Stimulated activated CD4-positive, alpha-beta T cell treated with anti-CD3 and anti-CD28 coated beads, Interleukin-4, amount 100 ng/mL, for 48 hours (primary cell): ENCODE results near the gene GAS2L1.

Experiments
- DNase-seq, 2 donors: peaks; one replicate each; pipeline ENCODE4 v3.0.0-alpha.2; 2020; ENCODE audit warnings: low read depth in 2 of 2

The GAS2L1 gene

DNA sequence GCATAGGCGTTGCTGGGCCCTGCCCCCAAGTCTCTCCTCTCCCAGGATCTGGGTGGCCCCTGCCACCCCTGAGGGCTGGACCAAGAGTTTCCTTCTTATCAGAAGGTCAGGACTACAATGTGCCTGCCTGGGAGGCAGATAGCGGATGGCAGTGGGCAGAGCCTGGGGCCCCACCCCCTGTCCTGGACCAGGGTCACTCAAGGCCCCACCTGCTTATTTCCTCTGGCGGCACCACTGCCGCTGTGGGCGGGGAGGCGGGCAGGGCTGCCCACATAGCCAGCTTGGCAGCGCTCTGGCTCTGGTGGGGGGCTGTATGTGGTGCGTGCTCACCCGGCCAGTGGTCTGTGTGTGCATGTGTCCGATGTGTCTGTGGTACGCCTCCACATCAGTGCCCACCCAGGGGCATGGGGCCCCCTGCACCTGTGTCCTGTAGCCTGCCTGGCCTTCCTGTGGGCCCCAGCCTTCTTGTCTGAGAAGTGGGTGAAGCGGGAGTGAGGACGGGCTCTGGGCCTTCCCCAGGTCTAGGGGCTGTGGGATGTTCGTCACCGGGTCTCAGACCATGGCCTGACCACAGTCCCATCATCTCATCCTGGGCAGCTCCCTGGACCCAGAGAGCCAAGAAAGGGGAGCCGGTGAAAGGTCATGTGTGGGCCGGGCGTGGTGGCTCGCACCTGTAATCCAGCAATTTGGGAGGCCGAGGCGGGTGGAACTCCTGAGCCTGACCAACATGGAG, 3.0 kb downstream of the GAS2L1 start:
- DNase-seq = no peak

- DNase-seq = no peak
These were observed 3.8 kb downstream of the GAS2L1 start for GRCh38 chr22:29310065-29310862.

GRCh38 chr22:29310863-29311339, 4.5 kb downstream of the GAS2L1 start:
- peak; percentile 58 to 75 for DNase-seq

GRCh38 chr22:29311464-29312217, 5.2 kb downstream of the GAS2L1 start:
- no peak for DNase-seq

GRCh38 chr22:29312218-29313125, 6.0 kb downstream of the GAS2L1 start:
- no peak for DNase-seq

DNA sequence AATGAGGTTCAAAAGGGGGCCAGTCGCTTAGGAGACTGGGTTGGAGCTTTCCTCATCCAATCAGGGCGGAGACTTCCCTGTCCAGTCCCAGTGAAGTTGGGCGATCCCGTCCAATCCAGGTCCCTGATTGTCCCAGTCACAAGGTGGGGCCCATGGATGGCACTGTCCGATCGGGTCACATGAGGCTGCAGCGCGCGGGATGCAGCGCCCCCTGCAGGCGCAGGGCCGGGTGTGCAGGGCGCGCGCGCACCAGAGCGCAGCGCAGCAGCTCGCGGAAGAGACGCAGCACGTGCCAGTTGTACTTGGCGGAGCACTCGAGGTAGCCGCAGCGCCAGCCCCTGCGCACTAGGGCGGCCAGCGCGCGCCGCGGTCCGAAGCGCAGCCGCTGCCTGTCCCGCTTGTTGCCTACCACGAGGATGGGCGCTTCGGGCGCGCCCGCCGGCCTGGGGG, 6.7 kb downstream of the GAS2L1 start:
- DNase-seq = no peak

- no peak for DNase-seq
These were observed 7.4 kb downstream of the GAS2L1 start for GRCh38 chr22:29313576-29314466.

- no peak for DNase-seq
These were observed 8.3 kb downstream of the GAS2L1 start for GRCh38 chr22:29314537-29315285.

GRCh38 chr22:29315286-29316140, 9.1 kb downstream of the GAS2L1 start, which contains the start of gene RASL10A:
Gene RASL10A (minus strand): TSS chr22:29315697. CDS start chr22:29315246, 451 bp downstream.
- no peak for DNase-seq

GRCh38 chr22:29316141-29316828, 9.8 kb downstream of the GAS2L1 start:
- no peak for DNase-seq

- no peak for DNase-seq
These were observed 11.5 kb downstream of the GAS2L1 start for GRCh38 chr22:29317827-29318454.

DNA sequence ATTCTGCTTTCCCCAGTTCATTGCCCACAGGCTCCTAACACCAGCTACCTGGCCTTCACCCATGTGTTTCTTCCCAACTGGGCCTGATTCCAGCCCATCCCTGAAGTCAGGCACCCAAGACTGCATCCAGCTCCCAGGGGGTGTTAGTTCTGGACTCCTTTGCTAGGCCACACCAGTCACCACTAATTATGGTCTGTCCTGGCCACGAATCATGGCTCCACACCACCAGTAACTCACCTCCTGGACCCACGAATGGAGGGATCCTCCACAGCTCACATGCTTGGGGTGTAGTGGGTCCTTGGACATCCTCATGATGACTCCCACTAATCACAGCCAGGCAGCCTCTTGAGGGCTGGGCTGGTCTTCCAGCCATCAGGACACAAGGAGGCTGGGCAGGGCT, 12.6 kb downstream of the GAS2L1 start:
- DNase-seq = no peak

DNA sequence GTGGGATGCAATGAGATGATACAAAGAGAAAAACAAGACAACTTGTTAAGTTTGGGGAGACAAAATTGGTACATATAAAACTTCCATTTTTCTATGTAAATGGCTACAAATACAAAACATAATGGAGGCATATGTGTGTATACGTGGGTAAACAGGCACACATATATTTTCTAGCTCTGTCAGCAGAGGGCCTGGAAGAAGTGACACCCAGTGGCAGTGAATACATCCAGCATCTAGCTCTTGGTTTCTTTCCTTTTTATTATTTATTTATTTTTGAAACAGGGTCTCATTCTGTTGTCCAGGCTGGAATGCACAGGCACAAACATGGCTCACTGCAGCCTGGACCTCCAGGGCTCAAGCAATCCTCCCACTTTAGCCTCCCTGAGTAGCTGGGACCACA, 14.1 kb downstream of the GAS2L1 start:
- no peak for DNase-seq

GRCh38 chr22:29323641-29324040, 17.2 kb downstream of the GAS2L1 start:
- DNase-seq = no peak

DNA sequence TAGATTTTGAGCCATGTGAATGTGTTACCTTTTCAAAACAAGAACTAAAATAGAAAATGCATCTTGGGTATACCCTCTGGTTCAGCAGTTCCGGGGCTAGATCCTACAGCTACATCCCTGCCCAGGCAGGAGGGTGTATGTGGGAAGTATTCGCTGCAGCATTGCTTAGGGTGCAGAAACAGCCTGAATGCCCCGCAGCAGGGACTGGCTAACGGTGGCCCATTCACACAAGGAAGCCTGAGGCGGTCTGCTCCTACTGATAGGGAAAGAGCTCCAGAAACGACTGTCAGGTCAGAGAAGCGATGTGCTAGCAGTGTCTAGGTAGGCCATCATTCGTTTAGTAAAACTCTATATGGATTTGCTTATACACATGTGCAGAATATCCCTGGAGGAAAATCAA, 18.9 kb downstream of the GAS2L1 start:
- DNase-seq = no peak

DNA sequence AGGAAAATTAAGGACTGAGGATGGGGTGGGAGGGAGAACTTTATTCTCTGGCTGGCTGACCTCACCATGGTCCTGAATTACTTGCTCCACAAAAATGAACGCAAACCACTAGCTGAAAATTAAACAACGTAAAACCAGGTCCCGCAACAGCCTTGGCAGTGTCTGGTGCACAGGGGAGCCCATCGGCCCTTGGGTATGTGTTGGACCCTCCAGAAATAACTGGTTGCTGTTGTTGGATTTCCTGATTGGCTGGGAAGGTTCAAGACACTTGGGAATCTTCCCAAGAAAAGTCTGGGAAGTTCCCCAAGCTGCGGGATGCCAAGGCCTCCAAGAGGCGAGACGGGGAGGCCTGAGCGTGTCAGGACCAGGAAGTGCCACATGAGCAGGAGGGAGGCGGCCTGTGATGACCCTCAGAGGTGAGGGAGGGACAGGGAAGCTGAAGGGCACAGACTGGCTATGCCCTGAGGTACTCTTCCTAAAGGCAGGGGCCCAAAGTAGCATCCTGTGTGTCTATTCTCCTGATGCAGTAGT, 19.4 kb downstream of the GAS2L1 start:
- DNase-seq = no peak

GRCh38 chr22:29326481-29326880, 20.0 kb downstream of the GAS2L1 start:
- no peak for DNase-seq
